AG09309 (cell line): Measurements from ENCODE around the gene TRAF1.

Source experiments
- DNase-seq: peaks from one replicate; pipeline ENCODE4 v3.0.0-alpha.2; 2010; ENCODE audit warnings: low read depth
- H3K4me3 ChIP-seq: 2 replicates; pipeline ENCODE4 v1.5.1; 2011; ENCODE audit warnings: mild to moderate bottlenecking, low read depth, low read length, moderate library complexity; ENCODE audit not compliant: control insufficient read depth
- TF ChIP-seq, protein P1 (sequence below): IDR thresholded peaks from 2 replicates; pipeline ENCODE4 v1.5.1; 2011; ENCODE audit warnings: mild to moderate bottlenecking, low read depth, low read length, inconsistent platforms; ENCODE audit not compliant: insufficient read depth, control insufficient read depth; ENCODE audit errors: missing control alignments

Gene TRAF1

DNA sequence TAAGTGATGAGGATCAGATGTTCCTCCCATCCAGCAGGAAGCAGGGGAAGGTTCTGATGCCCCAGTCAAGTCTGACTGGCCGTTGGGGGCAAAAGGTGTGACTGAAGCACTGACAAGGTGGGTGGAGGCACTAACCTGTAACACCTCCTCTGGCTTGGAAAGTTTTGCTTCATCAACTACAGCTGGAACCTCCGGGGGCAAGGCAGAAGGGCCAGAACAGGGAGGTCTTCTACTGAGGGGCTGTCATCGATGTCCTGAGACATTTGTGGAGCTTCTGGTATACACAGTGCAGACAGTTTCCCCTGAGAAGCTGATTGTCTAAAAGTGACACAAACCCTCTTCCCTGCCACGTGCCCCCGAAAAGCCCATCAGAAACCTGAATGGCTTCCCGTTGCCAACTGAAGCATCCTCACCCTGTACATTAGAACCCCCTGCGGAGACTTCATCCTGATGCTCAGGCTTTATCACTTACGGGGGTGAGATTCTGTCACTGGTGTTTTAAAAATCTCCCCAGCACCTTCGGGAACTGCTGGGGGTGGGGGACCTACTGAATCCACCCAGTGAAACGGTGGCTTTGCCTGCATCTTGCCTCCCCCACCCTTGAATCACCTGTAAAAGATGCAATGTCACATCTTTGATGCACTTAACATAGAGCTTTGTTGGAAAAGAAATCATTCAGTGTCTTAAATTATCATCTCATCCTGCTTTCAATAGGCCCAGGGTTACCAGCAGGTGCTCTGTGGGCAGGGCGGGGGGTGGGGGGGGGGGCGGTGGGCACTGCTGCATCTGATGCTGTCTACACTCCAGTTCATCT is 24.6 kb downstream of the TRAF1 start:
- no peak overlapping the region for H3K4me3 ChIP-seq
- no peak for DNase-seq
- TF ChIP-seq, protein P1, sequence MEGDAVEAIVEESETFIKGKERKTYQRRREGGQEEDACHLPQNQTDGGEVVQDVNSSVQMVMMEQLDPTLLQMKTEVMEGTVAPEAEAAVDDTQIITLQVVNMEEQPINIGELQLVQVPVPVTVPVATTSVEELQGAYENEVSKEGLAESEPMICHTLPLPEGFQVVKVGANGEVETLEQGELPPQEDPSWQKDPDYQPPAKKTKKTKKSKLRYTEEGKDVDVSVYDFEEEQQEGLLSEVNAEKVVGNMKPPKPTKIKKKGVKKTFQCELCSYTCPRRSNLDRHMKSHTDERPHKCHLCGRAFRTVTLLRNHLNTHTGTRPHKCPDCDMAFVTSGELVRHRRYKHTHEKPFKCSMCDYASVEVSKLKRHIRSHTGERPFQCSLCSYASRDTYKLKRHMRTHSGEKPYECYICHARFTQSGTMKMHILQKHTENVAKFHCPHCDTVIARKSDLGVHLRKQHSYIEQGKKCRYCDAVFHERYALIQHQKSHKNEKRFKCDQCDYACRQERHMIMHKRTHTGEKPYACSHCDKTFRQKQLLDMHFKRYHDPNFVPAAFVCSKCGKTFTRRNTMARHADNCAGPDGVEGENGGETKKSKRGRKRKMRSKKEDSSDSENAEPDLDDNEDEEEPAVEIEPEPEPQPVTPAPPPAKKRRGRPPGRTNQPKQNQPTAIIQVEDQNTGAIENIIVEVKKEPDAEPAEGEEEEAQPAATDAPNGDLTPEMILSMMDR = no peak

DNA sequence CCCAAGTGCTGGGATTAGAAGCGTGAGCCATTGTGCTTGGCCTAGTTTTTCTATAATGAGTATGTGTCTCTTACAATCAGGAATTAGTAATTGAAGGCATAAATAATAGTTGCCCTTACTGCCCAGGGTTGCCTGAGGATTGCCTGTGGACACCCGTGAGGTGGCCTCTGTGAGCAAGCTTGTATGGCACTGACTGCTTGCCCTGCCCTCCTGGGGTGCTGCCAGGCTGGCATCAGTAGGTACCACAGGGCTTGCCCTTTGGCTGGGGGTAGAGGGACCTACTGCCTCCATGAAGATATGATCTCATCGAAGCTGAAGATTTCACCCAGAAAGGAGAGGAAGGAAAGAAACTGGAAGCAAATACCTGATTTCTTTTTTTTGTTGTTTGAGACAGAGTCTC is 25.8 kb downstream of the TRAF1 start:
- no peak for DNase-seq
- TF ChIP-seq, protein P1 = no peak
- H3K4me3 ChIP-seq = no peak overlapping the region

DNA sequence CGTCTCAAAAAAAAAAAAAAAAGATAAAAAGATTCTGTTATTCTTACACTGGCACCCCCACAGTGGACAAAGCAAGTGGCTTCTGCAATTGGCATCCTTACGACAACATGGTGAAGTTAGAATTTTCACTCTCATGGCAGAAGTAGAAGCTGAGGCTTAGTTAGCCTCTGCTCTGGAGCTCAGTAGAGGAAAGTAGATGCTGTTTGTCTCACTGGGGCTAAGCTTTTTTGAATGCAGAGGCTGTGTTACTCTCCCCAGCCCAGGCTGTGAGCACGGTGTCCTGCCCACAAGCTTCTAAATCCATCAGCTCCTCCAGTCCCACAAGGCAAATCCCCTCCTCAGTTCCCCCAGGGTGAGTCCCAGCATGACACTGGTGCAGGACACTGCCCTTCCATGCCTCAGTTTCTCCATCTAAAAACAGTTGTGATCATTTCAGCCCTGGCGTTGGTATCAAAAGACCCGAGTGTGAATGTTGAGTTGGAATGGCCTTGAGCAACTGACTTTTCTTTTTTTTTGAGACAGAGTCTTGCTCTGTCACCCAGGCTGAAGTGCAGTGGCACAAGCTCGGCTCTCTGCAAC is 27.0 kb downstream of the TRAF1 start:
- no peak for DNase-seq
- no peak overlapping the region for H3K4me3 ChIP-seq
- TF ChIP-seq, protein P1 = no peak

DNA sequence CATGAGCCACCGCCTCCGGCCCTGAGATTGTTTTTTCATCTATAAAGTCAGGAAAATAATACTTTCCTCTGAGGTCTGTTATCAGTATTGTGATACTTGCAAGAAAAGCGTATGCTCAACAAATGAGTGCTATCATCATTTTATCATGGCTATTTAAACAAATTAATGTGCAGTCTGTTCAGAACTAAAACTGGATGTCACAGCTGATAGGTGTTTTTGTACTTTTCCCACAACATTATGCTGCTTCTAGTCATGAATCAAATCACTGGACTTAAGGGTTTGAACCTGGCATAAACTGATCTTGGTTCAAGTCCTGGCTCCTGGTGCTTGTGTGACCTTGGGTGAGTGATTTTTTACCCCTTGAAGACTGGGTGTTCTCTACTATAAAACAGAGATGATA is 28.2 kb downstream of the TRAF1 start:
- DNase-seq = no peak
- TF ChIP-seq, protein P1 = no peak
- H3K4me3 ChIP-seq = no peak overlapping the region

DNA sequence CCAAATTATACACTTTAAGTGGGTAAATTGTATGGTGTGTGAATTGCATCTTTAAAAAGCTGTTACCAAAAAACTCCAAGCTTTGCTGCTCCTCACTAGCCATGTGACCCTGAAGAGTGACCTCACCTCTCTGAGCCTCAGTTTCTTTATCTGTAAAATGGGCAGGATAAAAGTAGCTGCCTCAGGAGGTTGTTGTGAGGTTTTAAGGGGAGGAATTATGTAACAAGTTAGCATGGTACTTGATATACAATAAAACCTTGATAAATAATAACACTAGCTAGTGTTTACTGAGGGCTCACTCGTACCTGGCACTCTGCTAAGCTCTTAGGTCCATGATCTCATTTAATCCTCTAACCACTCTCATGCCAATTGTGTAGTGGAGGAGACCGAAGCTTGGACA is 30.6 kb downstream of the TRAF1 start:
- TF ChIP-seq, protein P1 = no peak
- H3K4me3 ChIP-seq = no peak overlapping the region
- DNase-seq = no peak

DNA sequence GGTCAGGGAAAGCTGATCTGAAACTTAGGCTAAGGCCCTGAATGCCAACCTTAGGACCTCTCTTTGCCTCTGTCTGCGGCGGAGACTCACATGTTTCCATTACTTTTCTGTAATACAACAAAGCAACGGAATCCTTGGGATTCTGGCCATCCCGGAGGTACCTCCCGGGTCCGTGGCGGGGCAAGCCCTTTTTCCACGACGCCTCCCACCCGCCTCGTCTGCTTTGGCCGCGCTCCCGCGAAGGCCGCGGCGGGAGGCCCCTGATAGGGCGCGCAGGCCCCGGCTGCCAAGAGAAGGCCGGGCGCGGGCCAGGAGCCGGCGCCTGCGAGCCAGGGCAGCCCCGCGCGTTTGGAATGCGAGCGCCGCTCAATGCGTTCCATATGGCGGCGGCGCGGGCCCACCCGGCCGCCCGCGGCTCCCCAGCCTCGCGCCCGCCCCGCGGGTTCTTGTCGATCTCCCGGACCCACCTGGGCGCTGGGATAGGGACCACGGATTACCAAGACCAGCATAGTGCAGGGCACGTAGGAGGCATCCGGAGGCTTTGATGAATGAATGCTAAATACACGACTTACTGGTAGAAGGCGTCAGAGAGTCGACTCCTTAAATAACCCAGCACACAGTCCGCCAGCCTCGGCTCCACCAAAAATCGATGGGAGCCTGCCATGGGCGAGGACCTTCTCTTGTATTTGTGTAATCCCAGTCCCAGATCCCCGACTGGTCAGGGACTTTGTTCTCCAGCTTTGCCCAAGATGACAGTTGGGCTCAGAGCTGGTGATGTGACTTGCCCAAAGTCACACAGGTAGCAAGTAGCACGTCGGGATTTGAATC is 32.1 kb downstream of the TRAF1 start:
- no peak for DNase-seq
- no peak overlapping the region for H3K4me3 ChIP-seq
- TF ChIP-seq, protein P1 = no peak
